Stimulated activated CD4-positive, alpha-beta T cell treated with anti-CD3 and anti-CD28 coated beads, Interleukin-15, amount 100 ng/mL, for 24 hours (primary cell): ENCODE measurements around the gene CTTNBP2NL.

ENCODE experiments used
- DNase-seq: peaks from one replicate; pipeline ENCODE4 v3.0.0-alpha.2; 2020

The CTTNBP2NL gene

GRCh38 chr1:112509660-112510178 lies 113.7 kb downstream of the CTTNBP2NL start:
- DNase-seq, result no peak

- no peak for DNase-seq
Observed at GRCh38 chr1:112510340-112510739, 114.3 kb downstream of the CTTNBP2NL start.
